A549 (cell line): ENCODE measurements around the gene TMEM222.

Experiments
- CHD2 ChIP-seq: fragments of 150-350 bp; IDR thresholded peaks from 2 replicates; pipeline ENCODE4 v1.6.1; 2014; ENCODE audit warnings: low read length; ENCODE audit not compliant: partially characterized antibody
- CTCF ChIP-seq: fragments of >200 bp; sonication (Bioruptor Twin); formaldehyde crosslinking; IDR thresholded peaks from 3 replicates; pipeline ENCODE4 v1.5.1; 2016
- JUN ChIP-seq, 2 experiments: fragments of >200 bp; sonication (Bioruptor Twin); formaldehyde crosslinking; IDR thresholded peaks; 2 replicates in 1 of 2; 3 replicates in 1 of 2; pipeline ENCODE4 v1.6.1; 2016 to 2017
- MAX ChIP-seq: IDR thresholded peaks from 2 replicates; pipeline ENCODE4 v1.6.1; 2012
- NFE2L2 ChIP-seq: fragments of 150-350 bp; conservative IDR thresholded peaks from 2 replicates; pipeline ENCODE4 v1.6.1; 2014; ENCODE audit warnings: low read length
- POLR2A ChIP-seq: IDR thresholded peaks from 2 replicates; pipeline ENCODE4 v1.6.1; 2012; ENCODE audit warnings: mild to moderate bottlenecking, low read length
- RAD21 ChIP-seq, 2 experiments: fragments of >200 bp in 1 of 2; sonication (Bioruptor Twin) in 1 of 2; formaldehyde crosslinking in 1 of 2; IDR thresholded peaks in 1 of 2; conservative IDR thresholded peaks in 1 of 2; 2 replicates in 1 of 2; 3 replicates in 1 of 2; pipeline ENCODE4 v1.6.1; 2012 to 2018; ENCODE audit warnings: inconsistent platforms in 1 of 2
- RFX5 ChIP-seq: fragments of 450-650 bp; IDR thresholded peaks from 2 replicates; pipeline ENCODE4 v1.7.1; 2014; ENCODE audit warnings: antibody characterized with exemption, mild to moderate bottlenecking, moderate library complexity

GRCh38 chr1:27299385-27300271 is 22.3 kb upstream of the TMEM222 start:
- TF ChIP-seq POLR2A (no peak), JUN (IDR thresholded peaks at IDR 0.05) (no peak), CTCF (no peak), RFX5 (no peak), CHD2 (no peak), MAX (no peak), NFE2L2 (no peak), RAD21 (conservative IDR thresholded peaks at IDR 0.05 in 1 of 2, IDR thresholded peaks at IDR 0.05 in 1 of 2) (no peak)
